ENCODE data around the gene NARF. TPM values are rescaled to one million over a fixed set of nuclear protein-coding genes. Genes with fewer than 3 reads are reported as not detected.

Gene NARF
- total and polyA plus RNA-seq, 2 donors (not counting 3 experiments of a cell fraction or from before 2014, with no cell fraction given) = 83.4 to 158 TPM

GRCh38 chr17:82474223-82475010 is 15.9 kb downstream of the NARF start:
- no TSS peak for BruUV-seq (replicated peaks)
- H4K20me1 ChIP-seq (replicated peaks; ENCODE audit: control insufficient read depth, extremely low read depth, insufficient read depth, low read length) = no peaks in the 10 kb centered on the region
- ChIA-PET POLR2A (no interaction called here), CTCF (interaction anchor here (1.0 kb wide), 1 partner anchor 80 kb away, joined by 5 read pairs; no protein-coding TSS in a partner anchor)
- no peak overlapping the region for H3K27ac ChIP-seq (ENCODE audit: insufficient read depth, low read depth, low read length)
- H3K36me3 ChIP-seq (ENCODE audit: control insufficient read depth in 2 of 2, extremely low read depth in 1 of 2, insufficient read depth in 2 of 2, low read length in 2 of 2) = peaks cover 6 to 27% of the 10 kb centered on the region in 2 experiments
- dilution Hi-C loops (cut with MboI; ENCODE audit: extremely low pct_ligation_motif_present, low sequenced_read_pairs) = no loop called here
- H3K4me1 ChIP-seq (ENCODE audit: control insufficient read depth, extremely low read depth, insufficient read depth, low read length) = peaks cover 5% of the 10 kb centered on the region
- DNase-seq (ENCODE audit: low read depth, low spot score) (no peak), FAIRE-seq (no peak)
- H3K79me2 ChIP-seq (ENCODE audit: control insufficient read depth, insufficient read depth, low read length) = no peaks in the 10 kb centered on the region
- H3K4me3 ChIP-seq (replicated peaks in 1 of 3; ENCODE audit: insufficient read depth in 1 of 3, low read depth in 1 of 3, low read length in 3 of 3) = no peak overlapping the region
- H3K27me3 ChIP-seq (ENCODE audit: control insufficient read depth in 2 of 2, insufficient read depth in 2 of 2, low read length in 2 of 2) = no peaks in the 10 kb centered on the region
- no peak overlapping the region for H2AFZ ChIP-seq (ENCODE audit: low read depth, low read length)
- no peaks in the 10 kb centered on the region for H3K9me1 ChIP-seq (replicated peaks; ENCODE audit: control insufficient read depth, extremely low read depth, insufficient read depth, low read length)
- H3K9me3 ChIP-seq (replicated peaks; ENCODE audit: control insufficient read depth, insufficient read depth, low read length) = no peaks in the 10 kb centered on the region
- no peak overlapping the region for H3K9ac ChIP-seq (replicated peaks; ENCODE audit: extremely low read depth, insufficient read depth, low read length)
- TF ChIP-seq FOS (IDR thresholded peaks at IDR 0.05; ENCODE audit: borderline replicate concordance, insufficient read depth, low read length) = no peak
- TF ChIP-seq EZH2 (IDR thresholded peaks at IDR 0.05; ENCODE audit: borderline replicate concordance, low read depth, low read length, severe bottlenecking) = no peak
- no peak for TF ChIP-seq MYC (IDR thresholded peaks at IDR 0.05; ENCODE audit: low read depth, low read length)
- TF ChIP-seq, protein P1, sequence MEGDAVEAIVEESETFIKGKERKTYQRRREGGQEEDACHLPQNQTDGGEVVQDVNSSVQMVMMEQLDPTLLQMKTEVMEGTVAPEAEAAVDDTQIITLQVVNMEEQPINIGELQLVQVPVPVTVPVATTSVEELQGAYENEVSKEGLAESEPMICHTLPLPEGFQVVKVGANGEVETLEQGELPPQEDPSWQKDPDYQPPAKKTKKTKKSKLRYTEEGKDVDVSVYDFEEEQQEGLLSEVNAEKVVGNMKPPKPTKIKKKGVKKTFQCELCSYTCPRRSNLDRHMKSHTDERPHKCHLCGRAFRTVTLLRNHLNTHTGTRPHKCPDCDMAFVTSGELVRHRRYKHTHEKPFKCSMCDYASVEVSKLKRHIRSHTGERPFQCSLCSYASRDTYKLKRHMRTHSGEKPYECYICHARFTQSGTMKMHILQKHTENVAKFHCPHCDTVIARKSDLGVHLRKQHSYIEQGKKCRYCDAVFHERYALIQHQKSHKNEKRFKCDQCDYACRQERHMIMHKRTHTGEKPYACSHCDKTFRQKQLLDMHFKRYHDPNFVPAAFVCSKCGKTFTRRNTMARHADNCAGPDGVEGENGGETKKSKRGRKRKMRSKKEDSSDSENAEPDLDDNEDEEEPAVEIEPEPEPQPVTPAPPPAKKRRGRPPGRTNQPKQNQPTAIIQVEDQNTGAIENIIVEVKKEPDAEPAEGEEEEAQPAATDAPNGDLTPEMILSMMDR (IDR thresholded peaks at IDR 0.05; ENCODE audit: extremely low read depth in 1 of 2, insufficient read depth in 1 of 2, low read depth in 1 of 2, low read length in 2 of 2) = no peak
- no peak for TF ChIP-seq GATA2 (IDR thresholded peaks at IDR 0.05; ENCODE audit: insufficient read depth, insufficient read length, low read depth, low read length)
- TF ChIP-seq POLR2A (IDR thresholded peaks at IDR 0.05; ENCODE audit: low read depth, low read length) = no peak
- no peak for TF ChIP-seq MAX (IDR thresholded peaks at IDR 0.05; ENCODE audit: insufficient read depth, insufficient read length)
- intact Hi-C loops (cut with micrococcal nuclease) = no loop called here
- H3K4me2 ChIP-seq (ENCODE audit: insufficient read depth, low read length) = no peak overlapping the region

Measured in endothelial cell of umbilical vein (primary cell).